Retinal pigment epithelial cell (primary cell): Measurements from ENCODE around the gene CHRM4.

Source experiments
- DNase-seq: peaks from one replicate; pipeline ENCODE4 v3.0.0-alpha.2; 2010; ENCODE audit warnings: low read depth
- H3K4me3 ChIP-seq: 2 replicates; pipeline ENCODE4 v1.5.1; 2011; ENCODE audit warnings: mild to moderate bottlenecking, low read length, control low read depth, moderate library complexity
- CTCF ChIP-seq: conservative IDR thresholded peaks from 2 replicates; pipeline ENCODE4 v1.5.1; 2011; ENCODE audit warnings: low read depth, low read length, control low read depth, inconsistent platforms

CHRM4 gene

GRCh38 chr11:46386005-46386578 is 5.5 kb downstream of the CHRM4 start:
- no peak for DNase-seq
- H3K4me3 ChIP-seq = no peak overlapping the region
- TF ChIP-seq CTCF = no peak

- H3K4me3 ChIP-seq = no peak overlapping the region
- TF ChIP-seq CTCF = no peak
- no peak for DNase-seq
These were observed 6.2 kb downstream of the CHRM4 start for GRCh38 chr11:46385169-46386004.

GRCh38 chr11:46383974-46384701 is 7.4 kb downstream of the CHRM4 start:
- H3K4me3 ChIP-seq = no peak overlapping the region
- no peak for TF ChIP-seq CTCF
- DNase-seq = no peak

- no peak for DNase-seq
- H3K4me3 ChIP-seq = no peak overlapping the region
- no peak for TF ChIP-seq CTCF
These were observed 8.2 kb downstream of the CHRM4 start for GRCh38 chr11:46383404-46383758.

- peak; percentile 68 for TF ChIP-seq CTCF
- peak overlapping the region; percentile 65 for H3K4me3 ChIP-seq
- no peak for DNase-seq
These were observed 8.8 kb downstream of the CHRM4 start for GRCh38 chr11:46382646-46383403.

GRCh38 chr11:46381819-46382645 is 9.5 kb downstream of the CHRM4 start:
- no peak for TF ChIP-seq CTCF
- DNase-seq = no peak
- H3K4me3 ChIP-seq = peak overlapping the region; percentile 65
